Transverse colon (tissue), 4 donors: ENCODE data around the gene CPT1A. TPM values are rescaled to one million over a fixed set of nuclear protein-coding genes. Genes with fewer than 3 reads are reported as not detected.
A peak's percentile ranks its signal among the peaks of the same experiment; 100 is the strongest.

Experiments used
- DNase-seq: peaks from one replicate; pipeline ENCODE4 v3.0.0-alpha.2; 2019
- H3K27ac ChIP-seq, 4 donors: fragments of 200-600 bp; sonication (generic); 2 replicates each; pipeline ENCODE4 v1.5.1; 2016 to 2018; ENCODE audit warnings: inconsistent platforms in 4 of 4
- H3K27me3 ChIP-seq: fragments of 200-600 bp; sonication (generic); 2 replicates; pipeline ENCODE4 v1.5.1; 2017; ENCODE audit warnings: inconsistent platforms
- H3K36me3 ChIP-seq, 4 donors: fragments of 200-600 bp; sonication (generic); 2 replicates each; pipeline ENCODE4 v1.5.1; 2017 to 2019; ENCODE audit warnings: inconsistent platforms in 4 of 4
- H3K4me1 ChIP-seq, 4 donors: fragments of 200-600 bp; sonication (generic); 2 replicates each; pipeline ENCODE4 v1.5.1; 2017 to 2020; ENCODE audit warnings: inconsistent platforms in 4 of 4
- H3K4me3 ChIP-seq, 4 donors: fragments of 200-600 bp; sonication (generic); 1 replicate in 1 of 4; 2 replicates in 3 of 4; pipeline versions ENCODE4 v1.5.1 to v1.6.1; 2017 to 2019; ENCODE audit warnings: inconsistent platforms in 4 of 4
- H3K9me3 ChIP-seq, 2 donors: fragments of 200-600 bp; sonication (generic); 2 replicates each; pipeline ENCODE4 v1.5.1; 2017 to 2019; ENCODE audit warnings: inconsistent platforms in 2 of 2
- CTCF ChIP-seq, 5 experiments: fragments of 200-600 bp in 3 of 5; fragments of 450-650 bp in 2 of 5; sonication (generic) in 3 of 5; IDR thresholded peaks; 1 replicate in 2 of 5; 2 replicates in 3 of 5; pipeline ENCODE4 v1.5.1; 2016 to 2017; ENCODE audit warnings: antibody characterized with exemption in 5 of 5, inconsistent platforms in 3 of 5, mild to moderate bottlenecking in 2 of 5, moderate library complexity in 1 of 5
- EP300 ChIP-seq: sonication (generic); formaldehyde crosslinking; IDR thresholded peaks from one replicate; pipeline ENCODE4 v1.6.1; 2017; ENCODE audit warnings: antibody characterized with exemption, low read depth
- POLR2A ChIP-seq: fragments of 450-650 bp; IDR thresholded peaks from one replicate; pipeline ENCODE4 v1.6.1; 2016; ENCODE audit warnings: antibody characterized with exemption, mild to moderate bottlenecking, moderate library complexity
- POLR2AphosphoS5 ChIP-seq, 3 donors: sonication (generic); formaldehyde crosslinking; IDR thresholded peaks; one replicate each; pipeline ENCODE4 v1.6.1; 2016; ENCODE audit warnings: antibody characterized with exemption in 3 of 3
- WGBS, 2 donors: methylation state at CpG; one replicate each; pipeline ENCODE4 v1.1.5; 2018; ENCODE audit warnings: low coverage in 1 of 2; 5-methylcytosine and 5-hydroxymethylcytosine counted together
- in situ Hi-C, 4 donors: fragments of 200-750 bp; cut with MboI; loops; one replicate each; pipeline versions ENCODE4 v1.15.0 to v1.15.1; 2017; ENCODE audit warnings: low sequenced_read_pairs in 3 of 4, low pct_ligation_motif_present in 1 of 4, low pct_unique_long_range_greater_than_20kb in 1 of 4
- intact Hi-C: fragments of 100-400 bp; cut with DNase I; formaldehyde crosslinking; loops from one replicate; pipeline ENCODE4 v1.15.1; 2023; ENCODE audit warnings: low total_unique reads
- total RNA-seq, 4 donors: library from RNA; depleted of rRNA; stranded (reverse); fragments of >200 nt; gene quantifications; one replicate each; pipeline ENCODE4 v1.1.0, GENCODE V29; 2016

The CPT1A gene
- total RNA-seq, 4 donors from 2014 or later: 98.9 to 263 (median 177) TPM

- H3K4me3 ChIP-seq: no peak overlapping the region
- TF ChIP-seq POLR2AphosphoS5 (IDR thresholded peaks at IDR 0.05): no peak
- TF ChIP-seq EP300: no peak
- TF ChIP-seq POLR2A: no peak
- no peak for TF ChIP-seq CTCF (IDR thresholded peaks at IDR 0.05)
- intact Hi-C loops (no loop called here), in situ Hi-C loops (no loop called here)
- 80 to 93% methylated on average over 1 to 8 of the region's 8 CpGs for whole genome bisulfite sequencing, 2 donors
- no peaks in the 10 kb centered on the region for H3K27me3 ChIP-seq
- no peaks in the 10 kb centered on the region for H3K9me3 ChIP-seq
- no peak for DNase-seq
- peaks cover 0 to 61% (median 19%) of the 10 kb centered on the region in 4 donors for H3K36me3 ChIP-seq
- no peaks in the 10 kb centered on the region for H3K4me1 ChIP-seq
- no peak overlapping the region for H3K27ac ChIP-seq
These were observed 38.0 kb downstream of the CPT1A start for GRCh38 chr11:68803766-68804165.

DNA sequence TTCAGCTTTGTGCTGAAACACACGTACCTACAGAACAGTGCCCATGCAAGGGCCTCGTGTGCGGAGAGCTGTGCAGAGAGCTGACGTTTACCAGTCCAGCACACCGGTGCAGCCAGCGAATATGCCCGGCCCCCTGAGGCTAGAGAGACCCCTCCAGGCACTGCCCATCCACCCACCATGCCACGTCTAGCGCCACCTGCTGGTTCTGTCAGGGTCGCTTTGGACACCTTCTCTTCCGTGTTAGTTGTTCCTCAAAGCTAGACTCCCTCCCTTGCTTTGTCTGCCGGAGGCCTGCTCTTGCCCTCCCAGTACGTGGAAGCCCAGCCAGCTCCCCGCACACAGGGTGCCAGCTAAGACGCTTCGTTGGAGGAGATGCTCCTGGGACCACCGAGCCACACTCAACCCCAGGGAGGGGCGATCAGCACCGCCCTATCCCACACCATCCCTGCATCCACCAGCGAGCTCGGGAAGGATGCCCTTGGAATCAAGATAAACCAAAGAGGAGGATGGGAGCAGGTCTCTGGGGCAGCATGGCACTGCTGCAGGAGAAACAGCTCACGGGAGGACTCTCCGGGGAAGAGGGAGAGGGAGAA lies 43.4 kb downstream of the CPT1A start:
- 77 to 83% methylated on average over 11 to 23 of the region's 23 CpGs for WGBS, 2 donors
- Histone ChIP-seq H3K27ac (no peak overlapping the region), H3K4me3 (no peak overlapping the region), H3K4me1 (no peaks in the 10 kb centered on the region), H3K27me3 (no peaks in the 10 kb centered on the region), H3K9me3 (no peaks in the 10 kb centered on the region), H3K36me3 (peaks cover 0 to 87% (median 36%) of the 10 kb centered on the region in 4 donors)
- intact Hi-C loops: no loop called here
- peak; percentile 34 for DNase-seq
- TF ChIP-seq CTCF (IDR thresholded peaks at IDR 0.05): peak; percentile 37 to 53 (median 51)
- no peak for TF ChIP-seq POLR2A
- in situ Hi-C loops: no loop called here

DNA sequence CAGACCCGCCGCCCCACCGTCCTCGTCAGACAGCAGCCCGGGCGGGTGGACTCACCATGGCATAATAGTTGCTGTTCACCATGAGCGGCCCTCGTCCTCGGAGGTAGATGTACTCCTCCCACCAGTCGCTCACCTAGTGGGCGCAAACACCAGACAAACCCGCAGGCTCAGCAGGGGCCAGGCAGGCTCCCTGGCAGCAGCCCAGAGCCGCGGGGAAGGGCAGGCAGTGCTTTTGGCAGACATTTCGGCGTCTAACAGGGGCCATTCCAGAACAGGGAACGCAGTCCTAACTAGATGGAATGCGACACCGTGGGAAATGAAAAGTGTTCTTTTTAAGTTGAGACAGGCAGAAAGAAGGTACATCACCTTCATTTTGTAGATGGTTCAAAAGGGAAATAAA lies 44.9 kb downstream of the CPT1A start:
- H3K4me1 ChIP-seq: no peaks in the 10 kb centered on the region
- TF ChIP-seq POLR2AphosphoS5 (IDR thresholded peaks at IDR 0.05): no peak
- no peak for TF ChIP-seq POLR2A
- TF ChIP-seq EP300: no peak
- no peak for TF ChIP-seq CTCF (IDR thresholded peaks at IDR 0.05)
- H3K36me3 ChIP-seq: peaks cover 0 to 87% (median 39%) of the 10 kb centered on the region in 4 donors
- intact Hi-C loops: no loop called here
- in situ Hi-C loops: no loop called here
- H3K9me3 ChIP-seq: no peaks in the 10 kb centered on the region
- WGBS, 2 donors: 97% methylated on average over 16 of the region's 19 CpGs; no CpG with 5 or more reads in 1 of the 2 donors
- no peak overlapping the region for H3K4me3 ChIP-seq
- H3K27ac ChIP-seq: no peak overlapping the region
- H3K27me3 ChIP-seq: no peaks in the 10 kb centered on the region
- no peak for DNase-seq

- Histone ChIP-seq H3K4me3 (no peak overlapping the region), H3K36me3 (peaks cover 0 to 70% (median 32%) of the 10 kb centered on the region in 4 donors), H3K27ac (no peak overlapping the region), H3K9me3 (no peaks in the 10 kb centered on the region), H3K27me3 (no peaks in the 10 kb centered on the region), H3K4me1 (no peaks in the 10 kb centered on the region)
- DNase-seq: no peak
- WGBS, 2 donors: 95 to 100% methylated on average over 7 to 18 of the region's 18 CpGs
- in situ Hi-C loops: no loop called here
- intact Hi-C loops: no loop called here
- TF ChIP-seq POLR2A (no peak), CTCF (IDR thresholded peaks at IDR 0.05) (no peak), POLR2AphosphoS5 (IDR thresholded peaks at IDR 0.05) (no peak), EP300 (no peak)
These were observed 49.2 kb downstream of the CPT1A start for GRCh38 chr11:68792400-68792966.
